H9 (cell line): ENCODE data around the gene CISD3. TPM values are rescaled to one million over a fixed set of nuclear protein-coding genes. Genes with fewer than 3 reads are reported as not detected.

Experiments
- DNase-seq: peaks from one replicate; pipeline ENCODE4 v3.0.0-alpha.2; 2017
- H2AFZ ChIP-seq: one replicate; pipeline ENCODE4 v1.6.1; 2013; ENCODE audit warnings: mild to moderate bottlenecking, low read length, control low read depth, moderate library complexity
- H2AK5ac ChIP-seq: 2 replicates; pipeline ENCODE4 v1.6.1; 2013; ENCODE audit warnings: low read length, control low read depth, mixed read lengths; ENCODE audit not compliant: insufficient read length
- H2BK120ac ChIP-seq: one replicate; pipeline ENCODE4 v1.6.1; 2013; ENCODE audit warnings: low read depth, mild to moderate bottlenecking, low read length, control low read depth, inconsistent platforms; ENCODE audit not compliant: poor library complexity, severe bottlenecking
- H2BK12ac ChIP-seq: 2 replicates; pipeline ENCODE4 v1.6.1; 2013; ENCODE audit warnings: low read length, control low read depth, mixed read lengths, low read depth; ENCODE audit not compliant: insufficient read length
- H2BK15ac ChIP-seq: 2 replicates; pipeline ENCODE4 v1.6.1; 2013; ENCODE audit warnings: low read depth, low read length, control low read depth
- H2BK20ac ChIP-seq: one replicate; pipeline ENCODE4 v1.6.1; 2013; ENCODE audit warnings: low read depth, mild to moderate bottlenecking, low read length, control low read depth, inconsistent platforms; ENCODE audit not compliant: poor library complexity, severe bottlenecking
- H2BK5ac ChIP-seq: 2 replicates; pipeline ENCODE4 v1.6.1; 2013; ENCODE audit warnings: low read length, control low read depth, mixed read lengths; ENCODE audit not compliant: insufficient read length
- H3K14ac ChIP-seq: 2 replicates; pipeline ENCODE4 v1.6.1; 2013; ENCODE audit warnings: low read length, control low read depth; ENCODE audit not compliant: insufficient read depth
- H3K18ac ChIP-seq: 2 replicates; pipeline ENCODE4 v1.6.1; 2013; ENCODE audit warnings: low read depth, mild to moderate bottlenecking, mixed read lengths, low read length, control low read depth; ENCODE audit not compliant: insufficient read length
- H3K23ac ChIP-seq: 2 replicates; pipeline ENCODE4 v1.6.1; 2013; ENCODE audit warnings: low read length, control low read depth, mixed read lengths, low read depth; ENCODE audit not compliant: insufficient read length
- H3K23me2 ChIP-seq: 2 replicates; pipeline ENCODE4 v1.6.1; 2013; ENCODE audit warnings: low read depth, mild to moderate bottlenecking, mixed read lengths, low read length, control low read depth; ENCODE audit not compliant: insufficient read length, poor library complexity, severe bottlenecking
- H3K27ac ChIP-seq: 2 replicates; pipeline ENCODE4 v1.5.1; 2013; ENCODE audit warnings: low read length, control low read depth, mixed read lengths, low read depth; ENCODE audit not compliant: insufficient read length
- H3K27me3 ChIP-seq: 2 replicates; pipeline ENCODE4 v1.6.1; 2013; ENCODE audit warnings: low read length, control low read depth, inconsistent platforms; ENCODE audit not compliant: insufficient read depth
- H3K4ac ChIP-seq: 2 replicates; pipeline ENCODE4 v1.6.1; 2013; ENCODE audit warnings: low read depth, mild to moderate bottlenecking, control low read depth, inconsistent platforms, low read length, moderate library complexity
- H3K4me1 ChIP-seq: 2 replicates; pipeline ENCODE4 v1.6.1; 2013; ENCODE audit warnings: low read length, control low read depth, inconsistent platforms; ENCODE audit not compliant: insufficient read depth
- H3K4me2 ChIP-seq: 2 replicates; pipeline ENCODE4 v1.6.1; 2013; ENCODE audit warnings: low read length, control low read depth, mixed read lengths; ENCODE audit not compliant: insufficient read length, insufficient read depth
- H3K56ac ChIP-seq: 2 replicates; pipeline ENCODE4 v1.6.1; 2013; ENCODE audit warnings: low read depth, mild to moderate bottlenecking, mixed read lengths, low read length, control low read depth; ENCODE audit not compliant: insufficient read length
- H3K79me1 ChIP-seq: 2 replicates; pipeline ENCODE4 v1.6.1; 2013; ENCODE audit warnings: low read depth, mild to moderate bottlenecking, moderate library complexity, low read length, control low read depth, inconsistent platforms; ENCODE audit not compliant: insufficient read depth, poor library complexity, severe bottlenecking
- H3K79me2 ChIP-seq: 2 replicates; pipeline ENCODE4 v1.6.1; 2013; ENCODE audit warnings: low read length, control low read depth, inconsistent platforms; ENCODE audit not compliant: insufficient read depth
- H3K9ac ChIP-seq: 2 replicates; pipeline ENCODE4 v1.6.1; 2013; ENCODE audit warnings: low read length, control low read depth, mixed read lengths; ENCODE audit not compliant: insufficient read length; ENCODE audit errors: extremely low read depth
- H3K9me3 ChIP-seq: one replicate; pipeline ENCODE4 v1.6.1; 2013; ENCODE audit warnings: low read depth, low read length, inconsistent platforms; ENCODE audit not compliant: control insufficient read depth
- H3T11ph ChIP-seq: one replicate; pipeline ENCODE4 v1.6.1; 2013; ENCODE audit warnings: mild to moderate bottlenecking, low read length, control low read depth, inconsistent platforms
- H4K20me1 ChIP-seq: one replicate; pipeline ENCODE4 v1.6.1; 2013; ENCODE audit not compliant: control insufficient read depth, insufficient read length, insufficient read depth
- H4K5ac ChIP-seq: 2 replicates; pipeline ENCODE4 v1.6.1; 2013; ENCODE audit warnings: low read depth, mild to moderate bottlenecking, mixed read lengths, low read length, control low read depth; ENCODE audit not compliant: insufficient read length
- H4K8ac ChIP-seq: replicated peaks from 2 replicates; pipeline ENCODE4 v1.6.1; 2013; ENCODE audit warnings: low read length, control low read depth, mixed read lengths, low read depth; ENCODE audit not compliant: insufficient read length
- H4K91ac ChIP-seq: 2 replicates; pipeline ENCODE4 v1.6.1; 2013; ENCODE audit warnings: low read depth, mild to moderate bottlenecking, moderate library complexity, mixed read lengths, low read length, control low read depth; ENCODE audit not compliant: insufficient read length
- H3K27ac Mint-ChIP-seq, 3 experiments: 2 replicates in 2 of 3; 3 replicates in 1 of 3; pipeline ENCODE4 v1.8.0; 2020 to 2021; ENCODE audit warnings: mixed read lengths in 3 of 3, mild to moderate bottlenecking in 1 of 3, moderate library complexity in 1 of 3
- H3K27me3 Mint-ChIP-seq: 2 replicates; pipeline ENCODE4 v1.8.0; 2021; ENCODE audit warnings: low read depth, mild to moderate bottlenecking, moderate library complexity, mixed read lengths
- H3K36me3 Mint-ChIP-seq, 3 experiments: 2 replicates in 2 of 3; 3 replicates in 1 of 3; pipeline ENCODE4 v1.8.0; 2020 to 2021; ENCODE audit warnings: low read depth in 3 of 3, mixed read lengths in 3 of 3; ENCODE audit not compliant: insufficient read depth in 1 of 3
- H3K4me1 Mint-ChIP-seq, 2 experiments: 2 replicates each; pipeline ENCODE4 v1.8.0; 2020; ENCODE audit warnings: mixed read lengths in 2 of 2
- H3K4me3 Mint-ChIP-seq, 2 experiments: 2 replicates in 1 of 2; 3 replicates in 1 of 2; pipeline ENCODE4 v1.8.0; 2020 to 2021; ENCODE audit warnings: mild to moderate bottlenecking in 2 of 2, mixed read lengths in 2 of 2, moderate library complexity in 1 of 2
- H3K9me3 Mint-ChIP-seq, 2 experiments: 2 replicates in 1 of 2; 3 replicates in 1 of 2; pipeline ENCODE4 v1.8.0; 2020; ENCODE audit warnings: mild to moderate bottlenecking in 2 of 2, mixed read lengths in 2 of 2, moderate library complexity in 1 of 2
- WGBS: extraction: QIAGEN DNeasy Blood & Tissue Kit; methylation state at CpG from one replicate; pipeline ENCODE4 v1.1.7; 2013; ENCODE audit warnings: missing lambda C conversion rate, low lambda C conversion rate, mixed read lengths; ENCODE audit not compliant: insufficient read length; ENCODE audit errors: extremely low coverage; 5-methylcytosine and 5-hydroxymethylcytosine counted together
- total RNA-seq: library from RNA; stranded (reverse); gene quantifications from 2 replicates; pipeline ENCODE4 v1.2.1, GENCODE V29; 2021
- TF ChIP-seq, protein P1 (sequence below): fragments of 200-600 bp; sonication (generic); conservative IDR thresholded peaks from 3 replicates; pipeline ENCODE4 v1.8.0; 2021; ENCODE audit warnings: antibody characterized with exemption, mild to moderate bottlenecking

CISD3 gene
- total RNA-seq, 1 experiment from 2014 or later = 10.7 TPM

DNA sequence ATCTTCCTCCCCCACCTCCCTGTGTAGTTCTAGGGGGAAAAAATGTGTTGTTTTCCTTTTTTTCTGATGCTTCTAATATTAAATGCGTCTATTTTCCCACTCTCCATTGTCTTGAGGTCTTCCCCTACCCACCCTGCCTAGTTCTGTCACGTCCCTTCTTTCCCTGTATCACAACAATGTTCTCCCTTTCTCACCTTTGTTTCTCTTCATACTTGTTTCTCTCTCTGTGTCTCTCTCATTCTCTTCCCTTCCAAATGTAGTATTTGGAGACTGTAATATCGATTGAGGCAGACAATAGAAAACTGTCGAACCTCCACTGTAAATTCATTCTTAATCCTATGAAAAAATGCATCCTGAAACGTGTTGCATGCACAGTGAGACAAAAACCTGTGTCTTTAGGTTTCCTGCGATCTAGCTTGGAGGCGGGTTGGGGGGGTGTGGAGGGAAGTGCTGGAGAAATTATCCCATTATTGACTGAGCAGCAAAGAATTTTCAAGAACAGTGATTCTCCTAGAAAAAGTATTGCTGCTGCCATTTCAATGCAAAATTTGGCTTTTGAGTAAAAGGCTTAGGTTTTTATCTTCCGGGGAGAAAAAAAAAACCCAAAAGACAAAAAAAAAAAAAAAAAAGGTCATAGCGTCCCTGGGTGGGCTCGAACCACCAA is 21.1 kb downstream of the CISD3 start:
- peak overlapping the region; percentile 97 for H3K4me3 Mint-ChIP-seq
- Histone ChIP-seq H4K5ac (no peak overlapping the region), H3K4me2 (peak overlapping the region; percentile 98), H2AK5ac (no peak overlapping the region), H3K23me2 (peaks cover 37% of the 10 kb centered on the region), H3K18ac (no peak overlapping the region), H2AFZ (no peak overlapping the region), H3K4me1 (no peaks in the 10 kb centered on the region), H2BK15ac (no peak overlapping the region), H3T11ph (no peak overlapping the region), H3K79me1 (no peaks in the 10 kb centered on the region), H3K4ac (no peak overlapping the region), H3K9ac (peak overlapping the region; percentile 7), H4K8ac (no peak overlapping the region), H4K91ac (no peak overlapping the region), H4K20me1 (no peaks in the 10 kb centered on the region), H3K27me3 (no peaks in the 10 kb centered on the region), H2BK5ac (no peak overlapping the region), H3K23ac (no peak overlapping the region), H2BK12ac (no peak overlapping the region), H2BK20ac (no peak overlapping the region), H3K27ac (no peak overlapping the region), H3K9me3 (no peaks in the 10 kb centered on the region), H3K79me2 (peaks cover 12% of the 10 kb centered on the region; the same call in 1 of the 2 replicates), H3K14ac (no peak overlapping the region), H3K56ac (no peak overlapping the region), H2BK120ac (no peak overlapping the region)
- TF ChIP-seq, protein P1, sequence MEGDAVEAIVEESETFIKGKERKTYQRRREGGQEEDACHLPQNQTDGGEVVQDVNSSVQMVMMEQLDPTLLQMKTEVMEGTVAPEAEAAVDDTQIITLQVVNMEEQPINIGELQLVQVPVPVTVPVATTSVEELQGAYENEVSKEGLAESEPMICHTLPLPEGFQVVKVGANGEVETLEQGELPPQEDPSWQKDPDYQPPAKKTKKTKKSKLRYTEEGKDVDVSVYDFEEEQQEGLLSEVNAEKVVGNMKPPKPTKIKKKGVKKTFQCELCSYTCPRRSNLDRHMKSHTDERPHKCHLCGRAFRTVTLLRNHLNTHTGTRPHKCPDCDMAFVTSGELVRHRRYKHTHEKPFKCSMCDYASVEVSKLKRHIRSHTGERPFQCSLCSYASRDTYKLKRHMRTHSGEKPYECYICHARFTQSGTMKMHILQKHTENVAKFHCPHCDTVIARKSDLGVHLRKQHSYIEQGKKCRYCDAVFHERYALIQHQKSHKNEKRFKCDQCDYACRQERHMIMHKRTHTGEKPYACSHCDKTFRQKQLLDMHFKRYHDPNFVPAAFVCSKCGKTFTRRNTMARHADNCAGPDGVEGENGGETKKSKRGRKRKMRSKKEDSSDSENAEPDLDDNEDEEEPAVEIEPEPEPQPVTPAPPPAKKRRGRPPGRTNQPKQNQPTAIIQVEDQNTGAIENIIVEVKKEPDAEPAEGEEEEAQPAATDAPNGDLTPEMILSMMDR = no peak
- WGBS = no CpG with 5 or more reads among the region's 10 CpGs
- H3K36me3 Mint-ChIP-seq = peaks cover 14 to 24% (median 22%) of the 10 kb centered on the region in 3 experiments
- peaks cover 0 to 3% of the 10 kb centered on the region in 2 experiments; a peak in 2 of 5 replicates for H3K9me3 Mint-ChIP-seq
- H3K4me1 Mint-ChIP-seq = peaks cover 26 to 27% of the 10 kb centered on the region in 2 experiments
- DNase-seq = no peak
- no peak overlapping the region for H3K27ac Mint-ChIP-seq
- peaks cover 11% of the 10 kb centered on the region for H3K27me3 Mint-ChIP-seq
